Type B pancreatic cell (in vitro differentiated cells): ENCODE measurements around the gene SPOCK3. TPM values are rescaled to one million over a fixed set of nuclear protein-coding genes. Genes with fewer than 3 reads are reported as not detected.

Experiments
- DNase-seq: peaks from one replicate; pipeline ENCODE4 v3.0.0; 2021; ENCODE audit warnings: mixed read lengths; ENCODE audit not compliant: unreplicated experiment; ENCODE audit errors: extremely low spot score
- H3K27ac Mint-ChIP-seq: 2 replicates; pipeline ENCODE4 v1.8.0; 2021; ENCODE audit warnings: mild to moderate bottlenecking, mixed read lengths
- H3K27me3 Mint-ChIP-seq: 2 replicates; pipeline ENCODE4 v1.8.0; 2021; ENCODE audit warnings: mixed read lengths
- H3K36me3 Mint-ChIP-seq: 2 replicates; pipeline ENCODE4 v1.8.0; 2021; ENCODE audit warnings: mixed read lengths
- H3K4me1 Mint-ChIP-seq: one replicate; pipeline ENCODE4 v1.8.0; 2021; ENCODE audit warnings: mixed read lengths; ENCODE audit not compliant: unreplicated experiment
- H3K4me3 Mint-ChIP-seq: 2 replicates; pipeline ENCODE4 v1.8.0; 2021; ENCODE audit warnings: mild to moderate bottlenecking, mixed read lengths
- H3K9me3 Mint-ChIP-seq: 2 replicates; pipeline ENCODE4 v1.8.0; 2021; ENCODE audit warnings: mixed read lengths
- total RNA-seq: library from RNA; stranded (reverse); gene quantifications from 2 replicates; pipeline ENCODE4 v1.2.1, GENCODE V29; 2021; ENCODE audit warnings: low replicate concordance
- TF ChIP-seq, protein P1 (sequence below): fragments of 200-600 bp; sonication (generic); conservative IDR thresholded peaks from 2 replicates; pipeline ENCODE4 v1.5.0; 2021; ENCODE audit warnings: antibody characterized with exemption, mild to moderate bottlenecking

The SPOCK3 gene
- total RNA-seq, 1 donor from 2014 or later, result 7.1 TPM

GRCh38 chr4:167196344-167197012, 37.8 kb downstream of the SPOCK3 start:
- TF ChIP-seq, protein P1, sequence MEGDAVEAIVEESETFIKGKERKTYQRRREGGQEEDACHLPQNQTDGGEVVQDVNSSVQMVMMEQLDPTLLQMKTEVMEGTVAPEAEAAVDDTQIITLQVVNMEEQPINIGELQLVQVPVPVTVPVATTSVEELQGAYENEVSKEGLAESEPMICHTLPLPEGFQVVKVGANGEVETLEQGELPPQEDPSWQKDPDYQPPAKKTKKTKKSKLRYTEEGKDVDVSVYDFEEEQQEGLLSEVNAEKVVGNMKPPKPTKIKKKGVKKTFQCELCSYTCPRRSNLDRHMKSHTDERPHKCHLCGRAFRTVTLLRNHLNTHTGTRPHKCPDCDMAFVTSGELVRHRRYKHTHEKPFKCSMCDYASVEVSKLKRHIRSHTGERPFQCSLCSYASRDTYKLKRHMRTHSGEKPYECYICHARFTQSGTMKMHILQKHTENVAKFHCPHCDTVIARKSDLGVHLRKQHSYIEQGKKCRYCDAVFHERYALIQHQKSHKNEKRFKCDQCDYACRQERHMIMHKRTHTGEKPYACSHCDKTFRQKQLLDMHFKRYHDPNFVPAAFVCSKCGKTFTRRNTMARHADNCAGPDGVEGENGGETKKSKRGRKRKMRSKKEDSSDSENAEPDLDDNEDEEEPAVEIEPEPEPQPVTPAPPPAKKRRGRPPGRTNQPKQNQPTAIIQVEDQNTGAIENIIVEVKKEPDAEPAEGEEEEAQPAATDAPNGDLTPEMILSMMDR, result no peak
- Mint-ChIP-seq H3K4me1 (no peaks in the 10 kb centered on the region), H3K36me3 (no peaks in the 10 kb centered on the region), H3K27me3 (no peaks in the 10 kb centered on the region), H3K9me3 (peaks cover 6% of the 10 kb centered on the region), H3K27ac (no peak overlapping the region), H3K4me3 (no peak overlapping the region)
- no peak for DNase-seq

DNA sequence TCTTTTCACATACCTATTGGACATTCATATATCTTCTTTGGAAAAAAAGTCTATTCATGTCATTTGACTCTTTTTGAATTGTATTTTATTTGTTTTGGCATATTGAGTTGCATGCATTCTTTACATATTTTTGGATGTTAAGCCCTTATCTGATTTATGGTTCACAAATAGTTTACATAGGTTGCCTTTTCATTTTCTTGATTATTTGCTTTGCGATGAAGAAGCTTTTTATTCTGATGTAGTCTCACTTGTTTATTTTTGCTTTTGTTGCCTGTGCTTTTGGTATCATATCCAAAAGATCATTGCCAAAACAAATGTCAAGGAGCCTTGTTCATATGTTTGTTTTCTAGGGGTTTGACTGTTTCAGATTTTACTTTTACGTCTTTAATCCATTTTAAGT, 43.9 kb downstream of the SPOCK3 start:
- DNase-seq, result no peak
- Mint-ChIP-seq H3K9me3 (no peaks in the 10 kb centered on the region), H3K27me3 (no peaks in the 10 kb centered on the region), H3K4me3 (no peak overlapping the region), H3K27ac (no peak overlapping the region), H3K36me3 (no peaks in the 10 kb centered on the region), H3K4me1 (no peaks in the 10 kb centered on the region)
- TF ChIP-seq, protein P1, result no peak

DNA sequence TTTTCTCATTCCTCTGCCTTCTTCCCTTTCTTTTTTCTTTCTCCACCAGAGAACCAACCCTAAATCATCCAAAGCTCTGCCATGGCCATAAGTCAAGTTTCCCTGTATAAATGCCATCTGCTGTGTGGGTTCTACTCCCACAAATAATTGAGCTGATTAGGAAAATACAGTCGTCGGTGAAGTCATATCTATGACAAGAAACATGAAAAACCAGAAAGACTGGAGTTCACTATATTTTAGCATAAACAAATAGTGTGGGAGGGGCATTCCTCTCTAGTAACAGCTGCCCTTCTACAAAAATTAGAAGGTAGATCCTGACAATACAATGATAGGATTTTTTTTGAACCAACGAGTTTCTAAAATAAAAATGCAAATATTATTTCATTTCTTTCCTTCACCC, 48.8 kb downstream of the SPOCK3 start:
- Mint-ChIP-seq H3K4me3 (peak overlapping the region; percentile 38), H3K27me3 (no peaks in the 10 kb centered on the region), H3K4me1 (no peaks in the 10 kb centered on the region), H3K9me3 (no peaks in the 10 kb centered on the region), H3K36me3 (no peaks in the 10 kb centered on the region), H3K27ac (peak overlapping the region; percentile 76)
- TF ChIP-seq, protein P1, result no peak
- DNase-seq, result no peak

DNA sequence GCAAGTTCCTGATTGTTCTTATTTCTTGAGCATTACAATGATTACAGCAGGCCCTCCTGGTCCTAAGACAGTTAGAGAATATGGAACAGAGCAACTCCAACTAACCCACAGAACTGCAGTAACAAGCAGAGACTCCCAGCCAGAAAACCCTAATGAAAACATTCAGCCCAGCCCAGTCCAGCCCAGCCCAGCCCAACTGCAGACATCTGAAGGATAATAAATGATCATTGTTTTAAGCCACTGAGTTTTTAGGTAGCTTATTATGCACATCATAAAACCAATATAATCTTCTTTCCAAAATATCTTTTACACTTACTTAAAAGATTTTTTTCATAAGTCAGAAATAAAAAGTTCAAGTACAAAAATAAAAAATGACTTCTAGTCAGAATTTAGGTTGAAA, 51.3 kb downstream of the SPOCK3 start:
- Mint-ChIP-seq H3K36me3 (no peaks in the 10 kb centered on the region), H3K9me3 (no peaks in the 10 kb centered on the region), H3K27me3 (no peaks in the 10 kb centered on the region), H3K27ac (peak overlapping the region; percentile 42), H3K4me1 (no peaks in the 10 kb centered on the region), H3K4me3 (no peak overlapping the region)
- DNase-seq, result no peak
- TF ChIP-seq, protein P1, result no peak

DNA sequence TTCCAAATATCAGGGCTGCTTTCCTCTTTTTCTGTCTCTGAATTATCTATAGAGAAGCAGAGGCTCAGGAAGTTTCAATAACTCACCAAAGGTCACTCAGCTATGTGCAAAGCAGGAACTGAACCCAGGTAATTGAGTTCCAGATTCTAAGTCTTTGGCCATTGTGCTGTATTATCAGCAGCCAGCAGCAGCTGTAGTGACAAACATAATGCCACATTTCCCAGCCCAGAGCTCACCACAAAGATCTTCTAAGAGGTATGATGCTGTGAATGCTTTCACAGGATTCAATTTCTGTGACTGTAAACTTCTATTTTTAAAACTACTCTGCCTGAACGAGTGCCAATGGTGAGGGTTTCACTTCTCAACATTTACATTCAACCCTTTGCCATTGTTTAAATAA, 56.4 kb downstream of the SPOCK3 start:
- no peak for DNase-seq
- H3K27me3 Mint-ChIP-seq, result no peaks in the 10 kb centered on the region
- H3K27ac Mint-ChIP-seq, result no peak overlapping the region
- TF ChIP-seq, protein P1, result no peak
- H3K4me3 Mint-ChIP-seq, result no peak overlapping the region
- H3K4me1 Mint-ChIP-seq, result no peaks in the 10 kb centered on the region
- no peaks in the 10 kb centered on the region for H3K9me3 Mint-ChIP-seq
- no peaks in the 10 kb centered on the region for H3K36me3 Mint-ChIP-seq
